HEK293 (cell line): ENCODE measurements around the gene MOB1A.

Experiments used
- ATF2 ChIP-seq: fragments of 450-650 bp; formaldehyde crosslinking; IDR thresholded peaks from 2 replicates; pipeline ENCODE4 v1.5.1; 2016; ENCODE audit warnings: missing biosample characterization, missing genetic modification characterization, low read depth
- BCL11B ChIP-seq: fragments of 450-650 bp; formaldehyde crosslinking; IDR thresholded peaks from 2 replicates; pipeline ENCODE4 v1.5.1; 2016; ENCODE audit warnings: low read depth, missing biosample characterization, missing genetic modification characterization
- OSR2 ChIP-seq: fragments of 450-650 bp; formaldehyde crosslinking; IDR thresholded peaks from 2 replicates; pipeline ENCODE4 v1.5.1; 2016; ENCODE audit warnings: missing biosample characterization, missing genetic modification characterization
- PRDM4 ChIP-seq: fragments of 450-650 bp; formaldehyde crosslinking; IDR thresholded peaks from 2 replicates; pipeline ENCODE4 v1.5.1; 2017; ENCODE audit warnings: missing biosample characterization, missing genetic modification characterization
- SETDB1 ChIP-seq: IDR thresholded peaks from one replicate; pipeline ENCODE4 v1.6.1; 2017; ENCODE audit warnings: mild to moderate bottlenecking, low read length, moderate library complexity, mixed read lengths; ENCODE audit not compliant: insufficient read length
- TSHZ1 ChIP-seq: fragments of 450-650 bp; formaldehyde crosslinking; IDR thresholded peaks from 2 replicates; pipeline ENCODE4 v1.5.1; 2016; ENCODE audit warnings: missing biosample characterization, missing genetic modification characterization, borderline replicate concordance
- YY1 ChIP-seq: fragments of 450-650 bp; formaldehyde crosslinking; IDR thresholded peaks from 2 replicates; pipeline ENCODE4 v1.5.1; 2018; ENCODE audit warnings: missing biosample characterization, missing genetic modification characterization
- ZFHX2 ChIP-seq: fragments of 450-650 bp; formaldehyde crosslinking; conservative IDR thresholded peaks from 2 replicates; pipeline ENCODE4 v1.5.1; 2016; ENCODE audit warnings: missing biosample characterization, missing genetic modification characterization
- ZNF121 ChIP-seq: fragments of 450-650 bp; formaldehyde crosslinking; IDR thresholded peaks from 2 replicates; pipeline ENCODE4 v1.5.1; 2016; ENCODE audit warnings: missing biosample characterization, missing genetic modification characterization
- ZNF138 ChIP-seq: fragments of 450-650 bp; formaldehyde crosslinking; IDR thresholded peaks from 2 replicates; pipeline ENCODE4 v1.5.1; 2016; ENCODE audit warnings: missing biosample characterization, missing genetic modification characterization, borderline replicate concordance
- ZNF18 ChIP-seq: fragments of 450-650 bp; formaldehyde crosslinking; IDR thresholded peaks from 2 replicates; pipeline ENCODE4 v1.5.1; 2016; ENCODE audit warnings: missing biosample characterization, missing genetic modification characterization
- ZNF324 ChIP-seq: fragments of 450-650 bp; formaldehyde crosslinking; IDR thresholded peaks from 2 replicates; pipeline ENCODE4 v1.5.1; 2016; ENCODE audit warnings: missing biosample characterization, missing genetic modification characterization
- ZNF341 ChIP-seq: fragments of 450-650 bp; formaldehyde crosslinking; IDR thresholded peaks from 2 replicates; pipeline ENCODE4; 2016; ENCODE audit warnings: low read depth, missing biosample characterization, missing genetic modification characterization
- ZNF558 ChIP-seq: fragments of 450-650 bp; formaldehyde crosslinking; IDR thresholded peaks from 2 replicates; pipeline ENCODE4 v1.5.1; 2016; ENCODE audit warnings: missing biosample characterization, missing genetic modification characterization
- ZNF571 ChIP-seq: fragments of 450-650 bp; formaldehyde crosslinking; IDR thresholded peaks from 2 replicates; pipeline ENCODE4 v1.5.0; 2017; ENCODE audit warnings: missing biosample characterization, missing genetic modification characterization
- ZNF624 ChIP-seq: fragments of 450-650 bp; formaldehyde crosslinking; IDR thresholded peaks from 2 replicates; pipeline ENCODE4 v1.5.1; 2017; ENCODE audit warnings: missing biosample characterization, missing genetic modification characterization
- ZNF654 ChIP-seq: fragments of 450-650 bp; formaldehyde crosslinking; IDR thresholded peaks from 2 replicates; pipeline ENCODE4 v1.5.1; 2016; ENCODE audit warnings: low read depth, missing biosample characterization, missing genetic modification characterization
- ZNF747 ChIP-seq: fragments of 450-650 bp; formaldehyde crosslinking; IDR thresholded peaks from 2 replicates; pipeline ENCODE4 v1.5.1; 2016; ENCODE audit warnings: missing biosample characterization, missing genetic modification characterization
- ZSCAN4 ChIP-seq: fragments of 450-650 bp; formaldehyde crosslinking; IDR thresholded peaks from 2 replicates; pipeline ENCODE4 v1.5.1; 2017; ENCODE audit warnings: missing biosample characterization, missing genetic modification characterization
- TF ChIP-seq, protein P1 (sequence below): fragments of 450-650 bp; formaldehyde crosslinking; IDR thresholded peaks from 2 replicates; pipeline ENCODE4 v1.5.1; 2017; ENCODE audit warnings: missing biosample characterization, missing genetic modification characterization
- TF ChIP-seq, protein P2 (sequence below): fragments of 450-650 bp; IDR thresholded peaks from 2 replicates; pipeline ENCODE4 v1.5.1; 2018; ENCODE audit warnings: missing biosample characterization, missing genetic modification characterization
- TF ChIP-seq, protein P3 (sequence below): fragments of 450-650 bp; formaldehyde crosslinking; conservative IDR thresholded peaks from 2 replicates; pipeline ENCODE4 v1.5.1; 2016; ENCODE audit warnings: low read depth, missing biosample characterization, missing genetic modification characterization

The MOB1A gene

DNA sequence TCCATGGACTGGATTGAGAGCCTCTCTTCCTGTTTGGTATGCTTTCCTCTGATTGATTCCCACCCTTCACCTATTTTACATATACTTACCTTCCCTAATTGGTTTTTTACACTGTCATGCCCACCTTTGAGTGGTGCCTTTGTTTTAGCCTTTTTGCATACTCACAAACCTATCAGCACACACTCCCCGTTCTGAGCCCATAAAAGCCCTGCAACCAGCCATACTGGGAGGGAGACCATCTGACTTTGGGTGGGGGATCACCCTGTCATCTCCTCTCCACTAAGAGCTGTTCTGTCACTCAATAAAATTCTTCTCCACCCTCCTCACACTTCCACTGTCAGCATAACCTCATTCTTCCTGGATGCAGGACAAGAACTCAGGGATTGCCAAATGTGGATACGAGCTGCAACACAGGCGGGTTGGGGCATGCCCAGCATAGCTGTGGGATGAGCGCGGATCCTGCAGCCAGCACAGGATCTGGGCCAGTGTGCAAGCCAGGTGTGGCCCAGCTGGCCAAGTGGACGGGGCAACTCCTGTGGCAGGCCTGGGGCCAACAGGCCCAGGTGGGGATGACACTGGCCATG lies 9.4 kb upstream of the MOB1A start (continued):
- no peak for TF ChIP-seq ZSCAN4
- no peak for TF ChIP-seq BCL11B (tag by site-specific recombination)
- TF ChIP-seq PRDM4 (tag by site-specific recombination): no peak
- TF ChIP-seq YY1 (tag by site-specific recombination): no peak
- TF ChIP-seq, protein P1, sequence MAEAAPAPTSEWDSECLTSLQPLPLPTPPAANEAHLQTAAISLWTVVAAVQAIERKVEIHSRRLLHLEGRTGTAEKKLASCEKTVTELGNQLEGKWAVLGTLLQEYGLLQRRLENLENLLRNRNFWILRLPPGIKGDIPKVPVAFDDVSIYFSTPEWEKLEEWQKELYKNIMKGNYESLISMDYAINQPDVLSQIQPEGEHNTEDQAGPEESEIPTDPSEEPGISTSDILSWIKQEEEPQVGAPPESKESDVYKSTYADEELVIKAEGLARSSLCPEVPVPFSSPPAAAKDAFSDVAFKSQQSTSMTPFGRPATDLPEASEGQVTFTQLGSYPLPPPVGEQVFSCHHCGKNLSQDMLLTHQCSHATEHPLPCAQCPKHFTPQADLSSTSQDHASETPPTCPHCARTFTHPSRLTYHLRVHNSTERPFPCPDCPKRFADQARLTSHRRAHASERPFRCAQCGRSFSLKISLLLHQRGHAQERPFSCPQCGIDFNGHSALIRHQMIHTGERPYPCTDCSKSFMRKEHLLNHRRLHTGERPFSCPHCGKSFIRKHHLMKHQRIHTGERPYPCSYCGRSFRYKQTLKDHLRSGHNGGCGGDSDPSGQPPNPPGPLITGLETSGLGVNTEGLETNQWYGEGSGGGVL (tag by site-specific recombination): peak; percentile 53
- no peak for TF ChIP-seq ZNF121 (tag by site-specific recombination)
- no peak for TF ChIP-seq ZNF558 (tag by site-specific recombination)
- TF ChIP-seq ZNF571 (tag by site-specific recombination): no peak
- TF ChIP-seq ZNF138 (tag by site-specific recombination): no peak
- TF ChIP-seq, protein P2, sequence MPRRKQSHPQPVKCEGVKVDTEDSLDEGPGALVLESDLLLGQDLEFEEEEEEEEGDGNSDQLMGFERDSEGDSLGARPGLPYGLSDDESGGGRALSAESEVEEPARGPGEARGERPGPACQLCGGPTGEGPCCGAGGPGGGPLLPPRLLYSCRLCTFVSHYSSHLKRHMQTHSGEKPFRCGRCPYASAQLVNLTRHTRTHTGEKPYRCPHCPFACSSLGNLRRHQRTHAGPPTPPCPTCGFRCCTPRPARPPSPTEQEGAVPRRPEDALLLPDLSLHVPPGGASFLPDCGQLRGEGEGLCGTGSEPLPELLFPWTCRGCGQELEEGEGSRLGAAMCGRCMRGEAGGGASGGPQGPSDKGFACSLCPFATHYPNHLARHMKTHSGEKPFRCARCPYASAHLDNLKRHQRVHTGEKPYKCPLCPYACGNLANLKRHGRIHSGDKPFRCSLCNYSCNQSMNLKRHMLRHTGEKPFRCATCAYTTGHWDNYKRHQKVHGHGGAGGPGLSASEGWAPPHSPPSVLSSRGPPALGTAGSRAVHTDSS (tag by site-specific recombination): no peak
- no peak for TF ChIP-seq ZNF654 (tag by site-specific recombination)
- TF ChIP-seq ZNF324: no peak
- TF ChIP-seq ZNF341 (tag by site-specific recombination): peak; percentile 61
- no peak for TF ChIP-seq ZFHX2 (tag by site-specific recombination)
- TF ChIP-seq ATF2 (tag by site-specific recombination): no peak
- TF ChIP-seq, protein P3, sequence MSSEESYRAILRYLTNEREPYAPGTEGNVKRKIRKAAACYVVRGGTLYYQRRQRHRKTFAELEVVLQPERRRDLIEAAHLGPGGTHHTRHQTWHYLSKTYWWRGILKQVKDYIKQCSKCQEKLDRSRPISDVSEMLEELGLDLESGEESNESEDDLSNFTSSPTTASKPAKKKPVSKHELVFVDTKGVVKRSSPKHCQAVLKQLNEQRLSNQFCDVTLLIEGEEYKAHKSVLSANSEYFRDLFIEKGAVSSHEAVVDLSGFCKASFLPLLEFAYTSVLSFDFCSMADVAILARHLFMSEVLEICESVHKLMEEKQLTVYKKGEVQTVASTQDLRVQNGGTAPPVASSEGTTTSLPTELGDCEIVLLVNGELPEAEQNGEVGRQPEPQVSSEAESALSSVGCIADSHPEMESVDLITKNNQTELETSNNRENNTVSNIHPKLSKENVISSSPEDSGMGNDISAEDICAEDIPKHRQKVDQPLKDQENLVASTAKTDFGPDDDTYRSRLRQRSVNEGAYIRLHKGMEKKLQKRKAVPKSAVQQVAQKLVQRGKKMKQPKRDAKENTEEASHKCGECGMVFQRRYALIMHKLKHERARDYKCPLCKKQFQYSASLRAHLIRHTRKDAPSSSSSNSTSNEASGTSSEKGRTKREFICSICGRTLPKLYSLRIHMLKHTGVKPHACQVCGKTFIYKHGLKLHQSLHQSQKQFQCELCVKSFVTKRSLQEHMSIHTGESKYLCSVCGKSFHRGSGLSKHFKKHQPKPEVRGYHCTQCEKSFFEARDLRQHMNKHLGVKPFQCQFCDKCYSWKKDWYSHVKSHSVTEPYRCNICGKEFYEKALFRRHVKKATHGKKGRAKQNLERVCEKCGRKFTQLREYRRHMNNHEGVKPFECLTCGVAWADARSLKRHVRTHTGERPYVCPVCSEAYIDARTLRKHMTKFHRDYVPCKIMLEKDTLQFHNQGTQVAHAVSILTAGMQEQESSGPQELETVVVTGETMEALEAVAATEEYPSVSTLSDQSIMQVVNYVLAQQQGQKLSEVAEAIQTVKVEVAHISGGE: no peak
- no peak for TF ChIP-seq TSHZ1 (tag by site-specific recombination)
- no peak for TF ChIP-seq ZNF747 (tag by site-specific recombination)
- TF ChIP-seq ZNF624 (tag by site-specific recombination): no peak
- TF ChIP-seq SETDB1: no peak
- no peak for TF ChIP-seq ZNF18 (tag by site-specific recombination)
- no peak for TF ChIP-seq OSR2 (tag by site-specific recombination)
